ENCODE results near the gene LDLRAD3.
A peak's percentile ranks its signal among the peaks of the same experiment; 100 is the strongest.

LDLRAD3 gene

DNA sequence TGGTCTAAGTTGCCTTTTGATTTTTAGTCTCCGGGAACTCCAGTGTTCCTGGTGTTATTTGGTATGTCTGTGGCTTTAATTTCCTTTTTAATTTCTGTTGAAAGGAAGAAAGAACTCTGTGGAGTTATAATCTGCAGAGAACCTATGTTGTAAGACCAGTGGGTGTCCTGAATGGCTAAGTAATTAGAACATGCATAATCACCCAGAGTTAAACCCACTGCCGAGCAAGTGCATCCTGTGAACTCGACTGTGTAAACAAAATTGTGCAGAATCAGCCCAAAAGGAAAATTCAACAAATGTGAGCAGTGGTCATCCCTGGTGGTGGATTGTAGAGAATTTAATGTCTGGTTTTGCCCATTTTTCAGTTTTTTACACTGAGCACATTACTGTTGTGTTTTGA lies 182.8 kb downstream of the LDLRAD3 start:
- TF ChIP-seq, protein P1, sequence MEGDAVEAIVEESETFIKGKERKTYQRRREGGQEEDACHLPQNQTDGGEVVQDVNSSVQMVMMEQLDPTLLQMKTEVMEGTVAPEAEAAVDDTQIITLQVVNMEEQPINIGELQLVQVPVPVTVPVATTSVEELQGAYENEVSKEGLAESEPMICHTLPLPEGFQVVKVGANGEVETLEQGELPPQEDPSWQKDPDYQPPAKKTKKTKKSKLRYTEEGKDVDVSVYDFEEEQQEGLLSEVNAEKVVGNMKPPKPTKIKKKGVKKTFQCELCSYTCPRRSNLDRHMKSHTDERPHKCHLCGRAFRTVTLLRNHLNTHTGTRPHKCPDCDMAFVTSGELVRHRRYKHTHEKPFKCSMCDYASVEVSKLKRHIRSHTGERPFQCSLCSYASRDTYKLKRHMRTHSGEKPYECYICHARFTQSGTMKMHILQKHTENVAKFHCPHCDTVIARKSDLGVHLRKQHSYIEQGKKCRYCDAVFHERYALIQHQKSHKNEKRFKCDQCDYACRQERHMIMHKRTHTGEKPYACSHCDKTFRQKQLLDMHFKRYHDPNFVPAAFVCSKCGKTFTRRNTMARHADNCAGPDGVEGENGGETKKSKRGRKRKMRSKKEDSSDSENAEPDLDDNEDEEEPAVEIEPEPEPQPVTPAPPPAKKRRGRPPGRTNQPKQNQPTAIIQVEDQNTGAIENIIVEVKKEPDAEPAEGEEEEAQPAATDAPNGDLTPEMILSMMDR (IDR thresholded peaks at IDR 0.05; ENCODE audit: insufficient read depth, low read depth, low read length, missing control alignments): no peak
- H3K4me3 ChIP-seq (ENCODE audit: low read length): no peak overlapping the region
- DNase-seq (ENCODE audit: low read depth): no peak

DNA sequence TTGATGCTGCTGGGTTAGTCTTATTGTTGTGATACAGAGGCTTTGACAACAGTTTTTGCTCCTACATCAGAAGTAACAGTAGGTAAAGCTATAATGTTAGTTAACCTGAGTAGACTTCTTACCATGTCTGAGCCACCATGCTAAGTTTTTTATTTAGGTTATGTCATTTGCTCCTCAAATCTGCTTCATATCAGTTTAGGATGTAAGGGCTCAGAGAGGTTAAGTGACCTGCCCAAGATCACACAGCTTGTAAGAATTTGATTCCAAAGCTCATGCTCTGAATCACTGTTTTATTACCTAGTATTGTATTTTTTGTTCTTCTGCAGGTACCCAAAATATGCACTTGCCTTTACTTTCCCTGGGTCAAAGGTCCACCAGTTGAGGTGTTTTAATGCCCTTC lies 183.7 kb downstream of the LDLRAD3 start:
- TF ChIP-seq, protein P1 (IDR thresholded peaks at IDR 0.05; ENCODE audit: insufficient read depth, low read depth, low read length, missing control alignments): no peak

DNA sequence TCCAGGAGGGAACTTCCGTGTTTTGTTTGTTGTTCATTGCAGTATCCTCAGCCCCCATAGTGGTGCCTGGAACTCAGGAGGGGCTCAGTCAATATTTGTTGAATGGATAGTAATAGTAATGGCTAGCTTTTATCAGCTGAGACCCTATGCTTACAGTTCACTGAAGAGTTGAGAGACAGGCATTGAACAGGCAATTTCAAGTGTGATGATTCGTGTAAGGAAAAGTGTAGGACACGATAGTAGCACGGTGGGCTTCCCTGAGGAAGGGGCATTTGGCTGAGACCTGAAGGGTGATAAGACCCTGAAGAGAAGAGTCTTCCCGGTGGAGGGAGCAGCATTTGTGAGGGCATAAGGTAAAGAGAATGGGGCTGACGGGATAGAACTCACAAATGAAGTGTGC lies 186.1 kb downstream of the LDLRAD3 start:
- TF ChIP-seq, protein P1 (IDR thresholded peaks at IDR 0.05; ENCODE audit: insufficient read depth, low read depth, low read length, missing control alignments): no peak
- no peak overlapping the region for H3K4me3 ChIP-seq (ENCODE audit: low read length)
- no peak for DNase-seq (ENCODE audit: low read depth)

More for the DNA sequence above, 183.7 kb downstream of the LDLRAD3 start:
- H3K4me3 ChIP-seq (ENCODE audit: low read length): no peak overlapping the region
- DNase-seq (ENCODE audit: low read depth): no peak

DNA sequence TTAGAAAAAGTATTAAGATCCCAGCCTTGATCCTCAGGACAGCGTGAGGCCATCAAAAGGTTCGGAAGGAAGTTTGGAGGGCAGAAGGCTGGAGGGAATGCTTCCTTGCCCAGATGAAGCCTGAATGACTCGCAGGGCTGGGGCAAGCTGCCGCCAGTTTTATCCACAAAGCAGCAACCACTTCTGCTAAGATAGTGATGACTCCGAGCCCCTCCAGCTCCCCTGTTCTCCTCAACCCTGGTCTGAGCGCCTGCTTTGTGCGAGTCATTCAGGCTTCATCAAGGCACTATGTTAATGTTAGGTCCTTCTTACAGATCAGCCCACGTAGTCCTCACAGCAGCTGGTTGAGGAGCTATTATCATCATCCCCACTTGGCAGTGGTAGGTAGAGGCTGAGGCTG lies 186.5 kb downstream of the LDLRAD3 start:
- TF ChIP-seq, protein P1 (IDR thresholded peaks at IDR 0.05; ENCODE audit: insufficient read depth, low read depth, low read length, missing control alignments): no peak
- no peak overlapping the region for H3K4me3 ChIP-seq (ENCODE audit: low read length)
- DNase-seq (ENCODE audit: low read depth): peak; percentile 44

DNA sequence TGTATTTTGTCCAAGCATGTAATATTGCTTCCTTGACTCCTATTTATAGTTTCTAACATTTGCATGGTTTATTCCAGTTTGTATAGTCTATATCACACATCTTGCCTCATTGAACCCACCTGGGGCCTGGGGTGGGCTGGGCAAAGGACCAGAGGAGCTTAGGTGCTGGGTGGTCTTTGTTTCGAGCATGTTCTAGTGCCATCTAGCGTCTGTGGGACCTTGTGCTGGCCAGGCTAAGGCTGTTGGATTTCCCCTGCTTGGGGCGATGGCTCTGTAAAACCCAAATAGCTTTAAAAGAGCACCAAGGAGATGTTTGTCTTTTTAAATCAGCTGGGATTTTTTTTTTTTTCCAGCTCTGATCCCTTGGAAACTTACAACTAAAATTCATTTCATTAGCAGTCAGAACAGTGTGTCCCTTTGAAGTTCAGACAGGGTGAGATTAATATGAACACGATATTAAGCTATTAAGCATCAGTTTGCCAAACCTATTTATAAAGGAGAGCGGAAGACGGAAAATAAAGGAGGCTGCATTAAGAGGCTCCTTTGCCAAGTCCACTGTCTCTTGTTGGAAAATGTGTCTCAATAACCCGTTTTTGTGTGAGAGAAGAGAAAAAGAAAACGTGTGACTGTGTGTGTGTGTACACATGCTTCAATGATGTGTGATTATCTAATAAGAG lies 188.0 kb downstream of the LDLRAD3 start:
- peak; percentile 44 for DNase-seq (ENCODE audit: low read depth)
- TF ChIP-seq, protein P1 (IDR thresholded peaks at IDR 0.05; ENCODE audit: insufficient read depth, low read depth, low read length, missing control alignments): peak; percentile 66
- H3K4me3 ChIP-seq (ENCODE audit: low read length): no peak overlapping the region

DNA sequence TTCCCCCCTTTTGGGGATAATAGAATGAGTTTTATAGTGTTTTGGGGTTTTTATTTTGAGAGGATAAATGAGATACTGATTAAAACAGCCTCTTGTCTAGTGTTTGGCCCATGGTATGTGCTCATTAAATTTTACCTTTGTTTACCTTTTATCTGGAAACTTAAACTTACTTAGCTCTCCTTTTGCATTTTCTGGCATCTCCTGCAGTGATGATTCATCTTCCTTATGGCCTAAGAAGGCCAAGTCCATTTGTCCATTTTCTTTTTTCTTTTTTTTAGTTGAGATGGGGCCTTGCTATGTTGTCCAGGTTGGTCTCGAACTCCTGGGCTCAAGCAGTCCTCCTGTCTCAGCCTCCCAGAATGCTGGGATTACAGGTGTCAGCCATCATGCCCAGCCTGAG lies 189.1 kb downstream of the LDLRAD3 start:
- H3K4me3 ChIP-seq (ENCODE audit: low read length): no peak overlapping the region
- TF ChIP-seq, protein P1 (IDR thresholded peaks at IDR 0.05; ENCODE audit: insufficient read depth, low read depth, low read length, missing control alignments): no peak
- no peak for DNase-seq (ENCODE audit: low read depth)

DNA sequence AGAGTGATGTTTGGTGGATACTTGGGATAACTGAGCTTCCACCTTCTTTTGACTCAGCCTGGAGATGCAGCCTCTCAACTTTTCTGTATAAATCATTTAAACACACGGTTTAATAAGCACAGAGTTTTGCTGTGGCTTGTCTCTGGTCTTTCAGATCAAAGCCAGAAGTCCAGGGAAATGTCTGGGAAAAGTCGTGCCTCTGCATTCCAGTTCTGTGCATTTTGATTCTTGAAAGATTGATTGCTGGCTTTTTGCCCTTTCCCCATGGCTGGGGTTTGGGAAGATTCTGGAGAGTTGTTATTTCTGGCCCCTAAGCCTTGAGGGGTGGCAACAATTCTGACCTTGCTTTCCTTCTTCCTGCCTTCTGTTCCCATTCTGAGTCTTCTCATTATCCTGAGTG lies 191.2 kb downstream of the LDLRAD3 start:
- no peak overlapping the region for H3K4me3 ChIP-seq (ENCODE audit: low read length)
- no peak for DNase-seq (ENCODE audit: low read depth)
- TF ChIP-seq, protein P1 (IDR thresholded peaks at IDR 0.05; ENCODE audit: insufficient read depth, low read depth, low read length, missing control alignments): no peak
